HepG2 (cell line): ENCODE measurements around the gene CHST4. TPM values are rescaled to one million over a fixed set of nuclear protein-coding genes. Genes with fewer than 3 reads are reported as not detected.

Experiments used
- ATF1 ChIP-seq: IDR thresholded peaks from 2 replicates; pipeline ENCODE4 v1.6.1; 2016; ENCODE audit warnings: mild to moderate bottlenecking, control low read depth
- ELF1 ChIP-seq: sonication (generic); formaldehyde crosslinking; IDR thresholded peaks from 2 replicates; pipeline ENCODE4 v1.4.0; 2020; ENCODE audit warnings: missing genetic modification reagents
- FOXP1 ChIP-seq, 2 experiments: fragments of 450-650 bp in 1 of 2; IDR thresholded peaks; 2 replicates each; pipeline ENCODE4 v1.6.1; 2017 to 2018; ENCODE audit warnings: antibody characterized with exemption in 1 of 2
- HOMEZ ChIP-seq: IDR thresholded peaks from 2 replicates; pipeline ENCODE4 v1.6.1; 2016; ENCODE audit warnings: low read depth
- JUND ChIP-seq: sonication (generic); formaldehyde crosslinking; IDR thresholded peaks from 2 replicates; pipeline ENCODE4 v1.8.0; 2022; ENCODE audit warnings: mild to moderate bottlenecking, missing genetic modification reagents
- MBD4 ChIP-seq: IDR thresholded peaks from 2 replicates; pipeline ENCODE4 v1.6.1; 2012; ENCODE audit warnings: low read length, inconsistent platforms, borderline replicate concordance
- NCOR1 ChIP-seq: fragments of 200-600 bp; sonication (generic); IDR thresholded peaks from 2 replicates; pipeline ENCODE4 v1.7.0; 2017; ENCODE audit warnings: antibody characterized with exemption, low read length, borderline replicate concordance
- RCOR2 ChIP-seq: IDR thresholded peaks from 2 replicates; pipeline ENCODE4 v1.6.1; 2016; ENCODE audit warnings: missing biosample characterization, missing genetic modification reagents
- RELA ChIP-seq: sonication (generic); formaldehyde crosslinking; IDR thresholded peaks from 2 replicates; pipeline ENCODE4 v1.4.0; 2020; ENCODE audit warnings: missing genetic modification reagents
- RXRA ChIP-seq: sonication (generic); formaldehyde crosslinking; IDR thresholded peaks from 2 replicates; pipeline ENCODE4 v1.5.1; 2020; ENCODE audit warnings: missing genetic modification reagents
- RXRB ChIP-seq: IDR thresholded peaks from 2 replicates; pipeline ENCODE4 v1.6.1; 2016; ENCODE audit warnings: borderline replicate concordance, missing genetic modification reagents, missing compliant biosample characterization
- SALL2 ChIP-seq: sonication (generic); formaldehyde crosslinking; IDR thresholded peaks from 2 replicates; pipeline ENCODE4 v1.8.1; 2023; ENCODE audit warnings: mild to moderate bottlenecking, missing genetic modification reagents, inconsistent platforms
- SMARCC2 ChIP-seq: fragments of 450-650 bp; IDR thresholded peaks from 2 replicates; pipeline ENCODE4 v1.6.1; 2017; ENCODE audit warnings: antibody characterized with exemption, mild to moderate bottlenecking
- SMC3 ChIP-seq: IDR thresholded peaks from 2 replicates; pipeline ENCODE4 v1.6.1; 2011; ENCODE audit warnings: low read length, improper control_type of control experiment
- SSRP1 ChIP-seq: IDR thresholded peaks from 2 replicates; pipeline ENCODE4 v1.6.1; 2016; ENCODE audit warnings: control low read depth
- TOE1 ChIP-seq: sonication (generic); formaldehyde crosslinking; IDR thresholded peaks from 2 replicates; pipeline ENCODE4 v1.4.0; 2020; ENCODE audit warnings: mild to moderate bottlenecking, missing genetic modification reagents
- ZFP36L2 ChIP-seq: sonication (generic); formaldehyde crosslinking; IDR thresholded peaks from 2 replicates; pipeline ENCODE4 v1.4.0; 2020; ENCODE audit warnings: missing genetic modification reagents
- ZNF24 ChIP-seq: fragments of 450-650 bp; IDR thresholded peaks from 2 replicates; pipeline ENCODE4 v1.6.1; 2017; ENCODE audit warnings: antibody characterized with exemption, mild to moderate bottlenecking
- ZNF282 ChIP-seq: fragments of 450-650 bp; IDR thresholded peaks from 2 replicates; pipeline ENCODE4 v1.6.1; 2018; ENCODE audit not compliant: partially characterized antibody
- ZNF441 ChIP-seq: sonication (generic); formaldehyde crosslinking; IDR thresholded peaks from 2 replicates; pipeline ENCODE4 v1.7.0; 2021; ENCODE audit warnings: missing genetic modification reagents, borderline replicate concordance
- polyA plus RNA-seq, 8 experiments: library from polyadenylated mRNA; depleted of rRNA in 3 of 8; stranded (reverse) in 7 of 8; unstranded in 1 of 8; fragments of >200 nt; fragmentation: Illumina TruSeq in 4 of 8; extraction: Trizol in 4 of 8; gene quantifications; 2 replicates each; pipeline versions ENCODE4 v1.2.1 to v1.2.3, GENCODE V29; 2011 to 2016; ENCODE audit warnings: low read depth in 4 of 8, missing spikeins in 1 of 8, mixed read lengths in 1 of 8; ENCODE audit not compliant: insufficient read depth in 1 of 8
- total RNA-seq, 5 experiments: library from RNA; depleted of rRNA; stranded (reverse); fragments of >200 nt; fragmentation: Illumina TruSeq; extraction: Trizol; gene quantifications; 2 replicates each; pipeline ENCODE4 v1.2.3, GENCODE V29; 2016; ENCODE audit warnings: low read depth in 1 of 5
- TF ChIP-seq, protein P1 (sequence below): sonication (generic); formaldehyde crosslinking; IDR thresholded peaks from 2 replicates; pipeline ENCODE4 v1.8.0; 2022; ENCODE audit warnings: mild to moderate bottlenecking, missing genetic modification reagents
- TF ChIP-seq, protein P2 (sequence below): sonication (generic); formaldehyde crosslinking; IDR thresholded peaks from 2 replicates; pipeline ENCODE4 v1.5.1; 2020; ENCODE audit warnings: mild to moderate bottlenecking, moderate library complexity, missing genetic modification reagents
- TF ChIP-seq, protein P3 (sequence below): IDR thresholded peaks from 2 replicates; pipeline ENCODE4 v1.6.1; 2016; ENCODE audit warnings: missing compliant biosample characterization, missing genetic modification reagents, borderline replicate concordance
- TF ChIP-seq, protein P4 (sequence below): sonication (generic); formaldehyde crosslinking; IDR thresholded peaks from 2 replicates; pipeline ENCODE4 v1.8.1; 2022; ENCODE audit warnings: mild to moderate bottlenecking, missing genetic modification reagents

The CHST4 gene
- total and polyA plus RNA-seq, 2 of the 13 experiments (the other 11 are each of a cell fraction or from before 2014, with no cell fraction given) = not detected

DNA sequence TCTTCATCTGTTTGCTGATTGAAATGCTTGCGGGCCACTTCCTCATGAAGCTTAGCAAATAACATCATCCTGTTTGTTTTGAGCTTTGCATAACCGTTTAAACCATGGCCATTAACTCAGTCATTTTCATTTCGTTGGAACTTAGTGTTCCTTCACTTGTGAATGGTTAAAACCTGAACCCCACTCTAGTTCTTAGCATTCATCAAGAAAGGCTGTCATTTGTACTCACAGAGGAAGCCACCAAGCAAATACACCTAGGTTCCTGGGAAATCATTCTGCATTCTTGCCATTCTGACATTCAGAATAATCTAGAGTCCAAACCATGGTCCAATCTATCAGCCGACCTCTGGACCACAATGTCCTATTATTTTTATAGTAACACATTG, 59.1 kb downstream of the CHST4 start (continued):
- TF ChIP-seq, protein P1, sequence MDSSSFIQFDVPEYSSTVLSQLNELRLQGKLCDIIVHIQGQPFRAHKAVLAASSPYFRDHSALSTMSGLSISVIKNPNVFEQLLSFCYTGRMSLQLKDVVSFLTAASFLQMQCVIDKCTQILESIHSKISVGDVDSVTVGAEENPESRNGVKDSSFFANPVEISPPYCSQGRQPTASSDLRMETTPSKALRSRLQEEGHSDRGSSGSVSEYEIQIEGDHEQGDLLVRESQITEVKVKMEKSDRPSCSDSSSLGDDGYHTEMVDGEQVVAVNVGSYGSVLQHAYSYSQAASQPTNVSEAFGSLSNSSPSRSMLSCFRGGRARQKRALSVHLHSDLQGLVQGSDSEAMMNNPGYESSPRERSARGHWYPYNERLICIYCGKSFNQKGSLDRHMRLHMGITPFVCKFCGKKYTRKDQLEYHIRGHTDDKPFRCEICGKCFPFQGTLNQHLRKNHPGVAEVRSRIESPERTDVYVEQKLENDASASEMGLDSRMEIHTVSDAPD (CRISPR knock-in tag) = peak; percentile 57; the same call in 1 of the 2 replicates
- no peak for TF ChIP-seq RXRA
- TF ChIP-seq MBD4 = no peak
- peak; percentile 70; the same call in 1 of the 2 replicates for TF ChIP-seq NCOR1
- no peak for TF ChIP-seq SMARCC2
- no peak for TF ChIP-seq ZFP36L2
- TF ChIP-seq SMC3 = no peak
- TF ChIP-seq HOMEZ (CRISPR knock-in tag) = peak; percentile 68; the same call in 1 of the 2 replicates
- no peak for TF ChIP-seq FOXP1 (IDR thresholded peaks at IDR 0.05)
- peak; percentile 90 for TF ChIP-seq FOXP1 (CRISPR knock-in tag; IDR thresholded peaks at IDR 0.05)
- TF ChIP-seq JUND (CRISPR knock-in tag) = no peak
- TF ChIP-seq TOE1 (CRISPR knock-in tag) = 0 out of 2 replicates have a peak, but pooled peaks have one; percentile 54
- TF ChIP-seq, protein P2, sequence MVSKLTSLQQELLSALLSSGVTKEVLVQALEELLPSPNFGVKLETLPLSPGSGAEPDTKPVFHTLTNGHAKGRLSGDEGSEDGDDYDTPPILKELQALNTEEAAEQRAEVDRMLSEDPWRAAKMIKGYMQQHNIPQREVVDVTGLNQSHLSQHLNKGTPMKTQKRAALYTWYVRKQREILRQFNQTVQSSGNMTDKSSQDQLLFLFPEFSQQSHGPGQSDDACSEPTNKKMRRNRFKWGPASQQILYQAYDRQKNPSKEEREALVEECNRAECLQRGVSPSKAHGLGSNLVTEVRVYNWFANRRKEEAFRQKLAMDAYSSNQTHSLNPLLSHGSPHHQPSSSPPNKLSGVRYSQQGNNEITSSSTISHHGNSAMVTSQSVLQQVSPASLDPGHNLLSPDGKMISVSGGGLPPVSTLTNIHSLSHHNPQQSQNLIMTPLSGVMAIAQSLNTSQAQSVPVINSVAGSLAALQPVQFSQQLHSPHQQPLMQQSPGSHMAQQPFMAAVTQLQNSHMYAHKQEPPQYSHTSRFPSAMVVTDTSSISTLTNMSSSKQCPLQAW (CRISPR knock-in tag) = peak; percentile 46; the same call in 1 of the 2 replicates
- TF ChIP-seq, protein P3, sequence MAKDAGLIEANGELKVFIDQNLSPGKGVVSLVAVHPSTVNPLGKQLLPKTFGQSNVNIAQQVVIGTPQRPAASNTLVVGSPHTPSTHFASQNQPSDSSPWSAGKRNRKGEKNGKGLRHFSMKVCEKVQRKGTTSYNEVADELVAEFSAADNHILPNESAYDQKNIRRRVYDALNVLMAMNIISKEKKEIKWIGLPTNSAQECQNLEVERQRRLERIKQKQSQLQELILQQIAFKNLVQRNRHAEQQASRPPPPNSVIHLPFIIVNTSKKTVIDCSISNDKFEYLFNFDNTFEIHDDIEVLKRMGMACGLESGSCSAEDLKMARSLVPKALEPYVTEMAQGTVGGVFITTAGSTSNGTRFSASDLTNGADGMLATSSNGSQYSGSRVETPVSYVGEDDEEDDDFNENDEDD (CRISPR knock-in tag) = no peak; the same call in 1 of the 2 replicates
- TF ChIP-seq SSRP1 (CRISPR knock-in tag) = 0 out of 2 replicates have a peak, but pooled peaks have one; percentile 9
- TF ChIP-seq, protein P4, sequence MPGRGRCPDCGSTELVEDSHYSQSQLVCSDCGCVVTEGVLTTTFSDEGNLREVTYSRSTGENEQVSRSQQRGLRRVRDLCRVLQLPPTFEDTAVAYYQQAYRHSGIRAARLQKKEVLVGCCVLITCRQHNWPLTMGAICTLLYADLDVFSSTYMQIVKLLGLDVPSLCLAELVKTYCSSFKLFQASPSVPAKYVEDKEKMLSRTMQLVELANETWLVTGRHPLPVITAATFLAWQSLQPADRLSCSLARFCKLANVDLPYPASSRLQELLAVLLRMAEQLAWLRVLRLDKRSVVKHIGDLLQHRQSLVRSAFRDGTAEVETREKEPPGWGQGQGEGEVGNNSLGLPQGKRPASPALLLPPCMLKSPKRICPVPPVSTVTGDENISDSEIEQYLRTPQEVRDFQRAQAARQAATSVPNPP = no peak; the same call in 1 of the 2 replicates
- no peak for TF ChIP-seq ATF1 (CRISPR knock-in tag)
- TF ChIP-seq ZNF24 = no peak
- TF ChIP-seq ELF1 = peak; percentile 66; the same call in 1 of the 2 replicates
- TF ChIP-seq ZNF441 (CRISPR knock-in tag) = peak; percentile 42; the same call in 1 of the 2 replicates
- TF ChIP-seq SALL2 (CRISPR knock-in tag) = no peak
- no peak for TF ChIP-seq ZNF282
- TF ChIP-seq RCOR2 (CRISPR knock-in tag) = 0 out of 2 replicates have a peak, but pooled peaks have one; percentile 72
- no peak for TF ChIP-seq RELA (CRISPR knock-in tag)
- TF ChIP-seq RXRB (CRISPR knock-in tag) = peak; percentile 45; the same call in 1 of the 2 replicates
